ENCODE measurements around the gene CD52. TPM values are rescaled to one million over a fixed set of nuclear protein-coding genes. Genes with fewer than 3 reads are reported as not detected.

CD52 gene
- total RNA-seq, 4 donors from 2014 or later: 1.8 to 2.7 (median 2.2) TPM; not detected in 1

DNA sequence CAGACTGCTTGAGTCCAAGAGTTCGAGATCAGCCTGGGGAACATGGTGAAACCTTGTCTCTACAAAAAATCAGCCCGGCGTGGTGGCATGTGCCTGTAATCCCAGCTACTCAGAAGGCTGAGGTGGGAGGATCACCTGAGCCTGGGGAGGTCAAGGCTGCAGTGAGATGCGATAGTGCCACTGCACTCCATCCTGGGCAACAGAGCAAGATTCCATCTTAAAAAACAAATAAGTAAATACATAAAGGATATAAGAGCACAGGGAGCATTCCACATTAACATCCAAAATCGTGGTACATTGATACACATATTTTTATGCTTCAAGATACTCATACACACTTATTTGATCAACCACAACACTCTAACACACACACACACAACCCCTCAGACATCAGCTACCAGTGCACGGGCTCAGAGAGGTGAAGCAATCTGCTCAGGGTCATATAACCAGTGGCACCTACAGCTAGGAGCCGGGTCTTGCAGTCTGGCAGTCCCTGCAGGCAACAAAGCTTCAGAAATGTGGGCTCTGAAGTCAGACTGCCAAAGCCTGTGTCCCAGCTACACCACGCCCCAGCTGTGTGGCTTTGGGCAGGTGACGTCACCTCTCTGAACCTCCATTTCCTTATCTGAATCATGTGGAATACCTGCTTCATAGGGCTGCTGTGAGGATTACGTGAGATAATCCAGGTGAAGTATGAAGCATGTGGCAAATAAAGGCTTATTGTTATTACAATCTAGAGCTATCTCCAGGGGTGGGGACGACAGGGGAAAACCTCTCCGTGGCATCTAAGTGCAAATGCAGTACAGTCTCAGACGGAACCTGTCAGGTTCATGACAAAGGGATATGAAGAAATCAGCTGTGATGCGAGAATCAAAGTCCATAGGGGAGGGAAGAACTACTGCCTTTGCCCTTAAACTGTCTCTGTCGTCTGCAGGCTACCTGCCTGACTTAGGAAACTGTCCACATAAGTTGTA is 40.9 kb downstream of the CD52 start:
- H3K27me3 ChIP-seq: peaks cover 100% of the 10 kb centered on the region
- 44 to 47% methylated on average over 8 to 9 of the region's 15 CpGs for WGBS, 2 donors (ENCODE audit: low coverage in 1 of 2)

GRCh38 chr1:26359981-26360806 is 42.4 kb downstream of the CD52 start:
- Histone ChIP-seq H3K4me1 (peaks cover 0 to 16% (median 9%) of the 10 kb centered on the region in 3 donors), H3K27ac (no peak overlapping the region), H3K9me3 (no peaks in the 10 kb centered on the region), H3K27me3 (peaks cover 100% of the 10 kb centered on the region), H3K36me3 (no peaks in the 10 kb centered on the region), H3K4me3 (peak overlapping the region in 1 of 2 donors; percentile 36)
- 3 to 7% methylated on average over 12 to 18 of the region's 67 CpGs for WGBS, 2 donors (ENCODE audit: low coverage in 1 of 2)
- TF ChIP-seq EP300 (IDR thresholded peaks at IDR 0.05): no peak
- ATAC-seq: no peak

More for the DNA sequence above, 40.9 kb downstream of the CD52 start:
- Histone ChIP-seq H3K9me3 (no peaks in the 10 kb centered on the region), H3K36me3 (no peaks in the 10 kb centered on the region), H3K27ac (no peak overlapping the region), H3K4me1 (peaks cover 0 to 16% (median 9%) of the 10 kb centered on the region in 3 donors), H3K4me3 (no peak overlapping the region)
- ATAC-seq: no peak
- TF ChIP-seq CTCF (IDR thresholded peaks at IDR 0.05) (no peak), POLR2A (IDR thresholded peaks at IDR 0.05) (no peak), POLR2AphosphoS5 (IDR thresholded peaks at IDR 0.05) (no peak), EP300 (IDR thresholded peaks at IDR 0.05) (no peak)

- 24 to 34% methylated on average over 6 to 11 of the region's 27 CpGs for WGBS, 2 donors (ENCODE audit: low coverage in 1 of 2)
- no peaks in the 10 kb centered on the region for H3K36me3 ChIP-seq
- H3K27me3 ChIP-seq: peaks cover 93% of the 10 kb centered on the region
- H3K4me1 ChIP-seq: peaks cover 0 to 16% (median 9%) of the 10 kb centered on the region in 3 donors
- H3K9me3 ChIP-seq: no peaks in the 10 kb centered on the region
- ATAC-seq: no peak
- H3K27ac ChIP-seq: no peak overlapping the region
- peak overlapping the region in 1 of 2 donors; percentile 36 for H3K4me3 ChIP-seq
- TF ChIP-seq CTCF (IDR thresholded peaks at IDR 0.05) (no peak), EP300 (IDR thresholded peaks at IDR 0.05) (no peak), POLR2AphosphoS5 (IDR thresholded peaks at IDR 0.05) (no peak), POLR2A (IDR thresholded peaks at IDR 0.05) (no peak)
These were observed 43.2 kb downstream of the CD52 start for GRCh38 chr1:26360807-26361604.

GRCh38 chr1:26361605-26362122 is 43.9 kb downstream of the CD52 start:
- no peak overlapping the region for H3K4me3 ChIP-seq
- peaks cover 89% of the 10 kb centered on the region for H3K27me3 ChIP-seq
- peaks cover 0 to 16% (median 9%) of the 10 kb centered on the region in 3 donors for H3K4me1 ChIP-seq
- TF ChIP-seq POLR2AphosphoS5 (IDR thresholded peaks at IDR 0.05) (no peak), POLR2A (IDR thresholded peaks at IDR 0.05) (no peak), CTCF (IDR thresholded peaks at IDR 0.05) (no peak), EP300 (IDR thresholded peaks at IDR 0.05) (no peak)
- no peak for ATAC-seq
- H3K9me3 ChIP-seq: no peaks in the 10 kb centered on the region
- no peaks in the 10 kb centered on the region for H3K36me3 ChIP-seq
- WGBS, 2 donors (ENCODE audit: low coverage in 1 of 2): 85% methylated on average over 4 of the region's 12 CpGs; no CpG with 5 or more reads in 1 of the 2 donors
- H3K27ac ChIP-seq: no peak overlapping the region

Data from gastroesophageal sphincter (tissue), 4 donors.